ENCODE results near the gene GYPB.
"Not testable (repeated sequence)": the region's sequence is repeated elsewhere in the genome, so short reads cannot be mapped to it uniquely, and the experiment has no call there.

GYPB gene

DNA sequence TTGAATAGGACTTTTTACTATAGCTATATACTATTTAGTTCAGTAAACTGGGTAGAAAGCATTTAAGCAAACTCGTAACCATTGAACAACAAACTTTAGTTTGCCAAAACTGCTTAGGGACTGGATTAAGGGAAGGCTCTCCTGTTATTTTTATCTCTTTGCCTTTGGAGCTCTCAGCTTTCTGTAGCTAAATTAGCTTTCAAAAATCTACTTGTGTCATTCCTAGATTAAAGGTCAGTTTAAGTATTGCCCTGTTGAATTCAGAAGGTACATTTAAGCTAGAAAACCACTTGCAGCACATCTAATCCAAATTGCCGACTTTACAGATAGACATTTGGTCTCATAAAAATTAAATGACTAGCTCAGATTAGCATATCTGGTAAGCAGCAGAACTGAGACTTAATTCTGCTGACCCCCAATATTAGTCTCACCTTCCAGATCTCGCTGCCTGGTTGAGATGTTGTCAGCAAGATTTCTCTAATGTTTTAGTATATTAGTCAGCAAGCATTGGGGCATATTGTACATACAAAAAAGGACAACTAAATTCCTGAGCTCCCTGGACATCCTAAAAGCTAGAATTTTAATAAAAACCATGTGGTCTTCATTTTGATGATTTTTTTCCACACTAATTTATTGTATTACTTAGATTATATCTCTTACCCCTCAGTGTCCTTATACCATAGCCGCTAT, 14.2 kb downstream of the GYPB start:
- not testable (repeated sequence) for DNase-seq; H3K4me3 ChIP-seq (ENCODE audit: low read depth, low read length); H3K36me3 ChIP-seq; H3K27ac ChIP-seq; H3K9me3 ChIP-seq (ENCODE audit: severe bottlenecking); H3K27me3 ChIP-seq (ENCODE audit: insufficient read depth, low read depth, severe bottlenecking)

DNA sequence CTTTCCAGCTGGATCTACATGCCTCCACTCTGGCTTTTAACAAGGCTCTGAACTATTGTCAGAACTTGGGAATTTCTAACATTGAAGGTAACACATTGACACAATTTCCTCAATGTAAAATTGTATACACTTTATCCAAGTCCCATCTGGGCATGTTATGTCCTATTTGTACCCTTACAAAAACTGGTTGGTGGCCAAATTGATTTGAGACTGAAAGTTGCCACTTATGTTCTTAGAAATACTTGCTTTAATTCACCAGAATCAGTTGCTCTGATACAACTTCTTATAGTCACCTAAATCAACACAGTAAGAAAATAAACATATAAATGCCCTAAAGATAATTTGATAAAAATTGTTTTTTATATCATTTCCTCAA, 15.3 kb downstream of the GYPB start:
- not testable (repeated sequence) for DNase-seq; H3K9me3 ChIP-seq (ENCODE audit: severe bottlenecking); H3K36me3 ChIP-seq; H3K27ac ChIP-seq; H3K4me3 ChIP-seq (ENCODE audit: low read depth, low read length); H3K27me3 ChIP-seq (ENCODE audit: insufficient read depth, low read depth, severe bottlenecking)

DNA sequence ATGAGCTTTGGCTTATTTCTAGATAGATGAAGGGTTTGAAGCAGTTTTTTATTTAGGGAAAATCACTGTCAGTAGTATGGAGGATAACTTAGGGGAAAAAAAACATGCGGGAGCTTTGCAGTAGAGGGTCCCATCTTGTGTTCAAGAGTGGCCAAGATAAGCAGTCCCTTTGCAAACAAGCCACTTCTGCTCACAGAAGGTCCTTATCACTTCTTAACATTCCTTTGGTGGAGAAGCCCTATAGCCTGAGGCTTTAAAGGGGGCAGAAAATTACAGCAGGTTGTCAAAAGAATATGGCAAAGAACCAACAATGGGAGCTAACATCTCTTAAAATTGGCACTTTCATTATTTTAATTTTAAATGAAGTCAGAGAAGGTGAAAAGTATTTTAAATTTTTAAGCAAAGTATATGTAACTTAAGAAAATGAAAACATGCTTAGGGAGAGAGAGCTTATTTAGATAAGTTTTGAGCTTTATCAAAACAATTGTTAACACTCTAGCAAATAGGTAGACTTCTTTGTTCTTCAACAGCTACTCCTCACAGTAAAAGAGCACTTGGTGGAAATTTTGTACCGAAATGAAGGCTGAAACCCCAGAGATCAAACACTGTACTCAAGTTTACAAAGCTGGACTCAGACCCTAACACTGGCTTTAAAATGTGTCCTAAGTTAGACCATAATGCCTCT, 15.8 kb downstream of the GYPB start:
- not testable (repeated sequence) for DNase-seq; H3K27me3 ChIP-seq (ENCODE audit: insufficient read depth, low read depth, severe bottlenecking); H3K9me3 ChIP-seq (ENCODE audit: severe bottlenecking); H3K36me3 ChIP-seq; H3K27ac ChIP-seq; H3K4me3 ChIP-seq (ENCODE audit: low read depth, low read length)

DNA sequence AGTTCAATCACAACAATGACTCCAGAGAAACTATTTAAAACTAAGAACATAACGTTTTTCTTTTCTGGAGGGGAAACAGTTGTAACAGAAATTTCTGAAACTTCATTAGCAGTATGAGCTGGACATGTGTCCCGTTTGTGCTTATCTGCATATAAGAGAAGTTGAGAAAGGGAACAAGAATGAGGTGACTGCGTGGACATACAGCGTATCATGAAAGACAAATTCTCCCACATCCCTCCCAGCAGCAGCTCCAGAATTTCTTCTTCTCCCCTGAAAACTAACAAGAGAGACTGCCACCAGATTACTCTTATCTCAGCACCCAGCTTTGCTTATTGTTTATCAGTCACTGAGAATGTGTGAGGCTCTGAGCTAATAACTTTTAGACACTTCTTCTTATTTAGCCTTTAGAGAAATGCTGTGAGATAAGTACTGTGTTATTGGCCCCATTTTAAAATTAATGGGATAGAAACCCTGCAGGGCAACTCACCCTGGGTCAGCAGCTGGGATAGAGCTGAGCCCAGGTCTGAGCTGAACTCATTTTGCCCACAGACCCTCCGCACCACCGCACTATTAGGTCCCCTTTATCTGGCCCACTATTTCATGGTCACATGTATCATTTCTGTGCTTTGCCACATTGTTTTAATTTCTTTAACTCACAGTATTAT, 18.7 kb downstream of the GYPB start:
- H3K36me3 ChIP-seq; H3K9me3 ChIP-seq (ENCODE audit: severe bottlenecking); H3K27ac ChIP-seq; H3K27me3 ChIP-seq (ENCODE audit: insufficient read depth, low read depth, severe bottlenecking); DNase-seq; H3K4me3 ChIP-seq (ENCODE audit: low read depth, low read length): not testable (repeated sequence)

DNA sequence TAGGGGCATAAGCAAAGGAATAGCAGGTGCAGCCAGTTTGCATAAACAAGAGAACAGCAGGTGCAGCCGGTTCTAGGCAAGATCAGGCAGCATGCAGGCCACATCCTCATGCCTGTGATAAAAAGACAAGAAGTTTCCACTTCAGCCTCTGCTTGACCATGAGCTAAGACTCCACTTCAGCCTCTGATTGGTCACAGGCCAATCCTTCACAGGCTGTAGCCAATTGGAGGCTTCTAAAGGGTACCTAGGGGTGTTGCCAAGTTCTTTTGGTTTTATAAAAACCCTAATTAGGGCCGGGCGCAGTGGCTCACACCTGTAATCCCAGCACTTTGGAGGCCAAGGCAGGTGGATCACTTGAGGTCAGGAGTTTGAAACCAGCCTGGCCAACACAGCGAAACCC, 23.0 kb downstream of the GYPB start:
- not testable (repeated sequence) for H3K4me3 ChIP-seq (ENCODE audit: low read depth, low read length); DNase-seq; H3K36me3 ChIP-seq; H3K27ac ChIP-seq; H3K9me3 ChIP-seq (ENCODE audit: severe bottlenecking); H3K27me3 ChIP-seq (ENCODE audit: insufficient read depth, low read depth, severe bottlenecking)

DNA sequence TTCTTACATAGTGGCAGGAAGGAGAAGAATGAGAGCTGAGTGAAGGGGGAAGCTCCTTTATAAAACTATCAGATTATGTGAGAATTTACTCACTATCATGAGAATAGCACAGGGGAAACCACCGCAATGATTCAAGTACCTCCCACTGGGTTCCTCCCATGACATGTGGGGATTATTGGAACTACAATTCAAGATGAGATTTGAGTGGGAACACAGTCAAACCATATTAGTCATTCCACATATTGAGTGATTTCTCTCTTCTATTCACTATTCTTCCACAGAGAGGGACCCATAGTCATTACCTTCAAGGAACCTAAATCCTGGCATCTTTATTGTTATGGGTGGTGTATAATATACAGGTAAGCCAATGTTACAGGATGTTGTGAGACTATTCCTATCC, 27.4 kb downstream of the GYPB start:
- H3K27me3 ChIP-seq (ENCODE audit: insufficient read depth, low read depth, severe bottlenecking); H3K27ac ChIP-seq; H3K36me3 ChIP-seq: not testable (repeated sequence)

DNA sequence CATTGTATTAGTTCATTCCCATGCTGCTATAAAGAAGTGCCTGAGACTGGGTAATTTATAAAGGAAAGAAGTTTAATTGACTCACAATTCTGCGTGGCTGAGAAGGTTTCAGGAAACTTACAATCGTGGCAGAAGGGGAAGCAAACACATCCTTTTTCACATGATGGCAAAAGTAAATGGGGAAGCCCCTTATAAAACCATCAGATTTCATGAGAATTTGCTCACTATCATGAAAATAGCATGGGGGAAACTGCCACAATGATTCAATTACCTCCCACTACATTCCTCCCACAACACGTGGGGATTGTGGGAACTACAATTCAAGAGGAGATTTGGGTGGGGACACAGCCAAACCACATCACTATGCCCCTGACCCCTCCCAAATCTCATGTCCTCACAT, 28.5 kb downstream of the GYPB start:
- DNase-seq; H3K9me3 ChIP-seq (ENCODE audit: severe bottlenecking); H3K27me3 ChIP-seq (ENCODE audit: insufficient read depth, low read depth, severe bottlenecking); H3K36me3 ChIP-seq; H3K27ac ChIP-seq; H3K4me3 ChIP-seq (ENCODE audit: low read depth, low read length): not testable (repeated sequence)

More for the DNA sequence above, 27.4 kb downstream of the GYPB start:
- DNase-seq; H3K9me3 ChIP-seq (ENCODE audit: severe bottlenecking); H3K4me3 ChIP-seq (ENCODE audit: low read depth, low read length): not testable (repeated sequence)

DNA sequence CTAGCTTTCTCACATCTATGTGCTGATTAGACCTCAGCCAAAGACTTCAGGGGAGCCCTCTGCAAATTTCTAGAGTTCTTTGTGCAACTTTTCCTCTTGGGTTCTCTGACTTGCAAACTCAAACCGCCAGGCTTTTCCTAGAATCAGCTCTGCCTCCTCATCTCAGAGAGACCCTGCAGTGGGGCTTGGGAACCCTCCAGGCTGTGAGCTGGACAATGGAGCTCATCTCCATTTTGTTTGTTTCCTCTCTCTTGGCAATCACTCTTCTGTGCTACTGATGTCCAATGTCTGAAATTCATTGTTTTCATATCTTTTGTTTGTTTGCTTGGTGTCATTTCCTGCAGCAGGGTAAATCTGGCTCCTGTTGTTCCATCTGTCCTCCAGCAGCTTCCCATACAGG, 33.0 kb downstream of the GYPB start:
- no peak overlapping the region for H3K27ac ChIP-seq
- no peaks in the 10 kb centered on the region for H3K9me3 ChIP-seq (ENCODE audit: severe bottlenecking)
- no peak for DNase-seq

DNA sequence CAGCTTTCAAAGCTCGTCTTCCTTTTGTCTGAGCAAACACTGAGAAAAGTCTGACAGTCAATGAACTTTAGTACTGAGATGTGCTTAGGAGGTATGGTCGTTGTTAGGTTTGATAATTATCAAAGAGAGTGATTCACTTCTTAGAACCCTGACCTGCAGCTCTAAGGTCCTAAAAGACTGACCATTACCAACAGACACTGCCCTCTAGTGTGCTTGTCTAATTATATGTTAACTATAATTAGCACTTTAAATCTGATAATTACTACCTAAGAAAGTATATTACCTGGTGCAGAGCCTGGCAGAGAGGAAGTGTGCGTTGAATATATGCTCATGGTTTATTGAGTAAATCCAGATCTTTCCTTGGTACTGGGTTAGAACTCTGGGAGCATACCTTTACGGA, 38.4 kb downstream of the GYPB start:
- H3K36me3 ChIP-seq; H3K9me3 ChIP-seq (ENCODE audit: severe bottlenecking); H3K27me3 ChIP-seq (ENCODE audit: insufficient read depth, low read depth, severe bottlenecking); DNase-seq; H3K4me3 ChIP-seq (ENCODE audit: low read depth, low read length); H3K27ac ChIP-seq: not testable (repeated sequence)

More for the DNA sequence above, 33.0 kb downstream of the GYPB start:
- TF ChIP-seq, protein P1, sequence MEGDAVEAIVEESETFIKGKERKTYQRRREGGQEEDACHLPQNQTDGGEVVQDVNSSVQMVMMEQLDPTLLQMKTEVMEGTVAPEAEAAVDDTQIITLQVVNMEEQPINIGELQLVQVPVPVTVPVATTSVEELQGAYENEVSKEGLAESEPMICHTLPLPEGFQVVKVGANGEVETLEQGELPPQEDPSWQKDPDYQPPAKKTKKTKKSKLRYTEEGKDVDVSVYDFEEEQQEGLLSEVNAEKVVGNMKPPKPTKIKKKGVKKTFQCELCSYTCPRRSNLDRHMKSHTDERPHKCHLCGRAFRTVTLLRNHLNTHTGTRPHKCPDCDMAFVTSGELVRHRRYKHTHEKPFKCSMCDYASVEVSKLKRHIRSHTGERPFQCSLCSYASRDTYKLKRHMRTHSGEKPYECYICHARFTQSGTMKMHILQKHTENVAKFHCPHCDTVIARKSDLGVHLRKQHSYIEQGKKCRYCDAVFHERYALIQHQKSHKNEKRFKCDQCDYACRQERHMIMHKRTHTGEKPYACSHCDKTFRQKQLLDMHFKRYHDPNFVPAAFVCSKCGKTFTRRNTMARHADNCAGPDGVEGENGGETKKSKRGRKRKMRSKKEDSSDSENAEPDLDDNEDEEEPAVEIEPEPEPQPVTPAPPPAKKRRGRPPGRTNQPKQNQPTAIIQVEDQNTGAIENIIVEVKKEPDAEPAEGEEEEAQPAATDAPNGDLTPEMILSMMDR (IDR thresholded peaks at IDR 0.05; ENCODE audit: low read depth, low read length), result no peak
- H3K27me3 ChIP-seq (ENCODE audit: insufficient read depth, low read depth, severe bottlenecking), result no peaks in the 10 kb centered on the region
- H3K4me3 ChIP-seq (ENCODE audit: low read depth, low read length), result no peak overlapping the region
- H3K36me3 ChIP-seq, result no peaks in the 10 kb centered on the region

DNA sequence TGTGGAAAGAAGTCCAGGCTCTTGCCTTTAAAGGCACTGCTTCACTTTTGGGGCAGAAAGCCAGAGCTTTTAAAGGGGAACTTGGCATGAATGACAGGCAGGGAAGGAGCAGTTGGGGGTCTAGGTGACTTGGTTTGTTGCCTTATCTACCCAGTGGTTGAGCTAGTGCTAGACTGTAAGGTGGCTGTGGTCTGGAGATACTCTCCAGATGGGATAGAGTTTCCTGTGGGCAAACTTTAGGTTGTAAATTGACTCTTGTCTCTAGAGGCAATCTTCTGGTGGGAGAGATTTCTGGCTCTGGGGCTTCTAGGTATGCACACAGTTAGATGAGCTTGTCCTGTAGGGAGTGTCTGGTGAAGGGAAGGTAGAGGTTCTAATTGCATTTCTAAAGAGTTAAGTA, 43.7 kb downstream of the GYPB start:
- DNase-seq; H3K27me3 ChIP-seq (ENCODE audit: insufficient read depth, low read depth, severe bottlenecking); H3K4me3 ChIP-seq (ENCODE audit: low read depth, low read length); H3K27ac ChIP-seq; H3K36me3 ChIP-seq; H3K9me3 ChIP-seq (ENCODE audit: severe bottlenecking): not testable (repeated sequence)

DNA sequence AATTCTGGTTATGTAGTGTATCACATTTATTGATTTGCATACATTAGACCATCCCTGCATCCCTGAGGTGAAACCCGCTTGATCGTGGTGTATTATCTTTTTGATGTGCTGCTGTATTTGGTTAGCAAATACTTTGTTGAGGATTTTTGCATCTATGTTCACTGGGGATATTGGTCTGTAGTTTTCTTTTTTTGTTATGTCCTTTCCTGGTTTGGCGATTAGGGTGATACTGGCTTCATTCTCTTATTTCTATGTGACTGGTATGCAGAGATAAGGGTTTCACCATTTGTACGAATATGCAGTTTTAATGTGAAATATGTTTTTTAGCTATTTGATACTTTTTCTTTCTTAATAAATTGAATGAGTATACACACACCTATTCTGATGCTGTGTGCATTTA, 45.2 kb downstream of the GYPB start:
- not testable (repeated sequence) for H3K4me3 ChIP-seq (ENCODE audit: low read depth, low read length); H3K36me3 ChIP-seq; DNase-seq; H3K9me3 ChIP-seq (ENCODE audit: severe bottlenecking); H3K27me3 ChIP-seq (ENCODE audit: insufficient read depth, low read depth, severe bottlenecking); H3K27ac ChIP-seq

Measured in WERI-Rb-1 (cell line).